Heart left ventricle (tissue), 16 donors: Measurements from ENCODE around the gene LCK. TPM values are rescaled to one million over a fixed set of nuclear protein-coding genes. Genes with fewer than 3 reads are reported as not detected.

Experiments used
- ATAC-seq, 4 donors: fragments of 200-7000 bp; cut with Tn5 transposase; one replicate each; pipeline ENCODE4 v1.9.1; 2020 to 2022; ENCODE audit warnings: moderate library complexity in 4 of 4, mild to moderate bottlenecking in 3 of 4, moderate number of reproducible peaks in 1 of 4
- DNase-seq, 5 donors: peaks; one replicate each; pipeline ENCODE4 v3.0.0-alpha.2; 2020
- H3K27ac ChIP-seq, 12 donors: fragments of 200-600 bp; sonication (generic) in 4 of 12; one replicate each; pipeline versions ENCODE4 v1.5.0 to v1.8.0; 2016 to 2022; ENCODE audit warnings: mild to moderate bottlenecking in 2 of 12
- H3K27me3 ChIP-seq, 9 donors: fragments of 200-600 bp; sonication (generic) in 2 of 9; one replicate each; pipeline versions ENCODE4 v1.5.1 to v1.8.0; 2016 to 2022; ENCODE audit warnings: mild to moderate bottlenecking in 3 of 9
- H3K36me3 ChIP-seq, 9 donors: fragments of 200-600 bp; sonication (generic) in 2 of 9; one replicate each; pipeline versions ENCODE4 v1.5.0 to v1.8.0; 2018 to 2022; ENCODE audit warnings: mild to moderate bottlenecking in 2 of 9
- H3K4me1 ChIP-seq, 12 donors: fragments of 200-600 bp; sonication (generic) in 4 of 12; one replicate each; pipeline versions ENCODE4 v1.5.0 to v1.8.0; 2016 to 2022; ENCODE audit warnings: mild to moderate bottlenecking in 3 of 12
- H3K4me3 ChIP-seq, 12 donors: fragments of 200-600 bp; sonication (generic) in 4 of 12; one replicate each; pipeline versions ENCODE4 v1.5.0 to v1.8.0; 2017 to 2022; ENCODE audit warnings: mild to moderate bottlenecking in 9 of 12, moderate library complexity in 4 of 12
- H3K9me3 ChIP-seq, 12 donors: fragments of 200-600 bp; sonication (generic) in 4 of 12; one replicate each; pipeline versions ENCODE4 v1.5.0 to v1.8.0; 2016 to 2022; ENCODE audit warnings: mild to moderate bottlenecking in 1 of 12
- POLR2A ChIP-seq, 2 donors: fragments of 450-650 bp; IDR thresholded peaks; one replicate each; pipeline ENCODE4 v1.6.1; 2017; ENCODE audit warnings: antibody characterized with exemption in 2 of 2, mild to moderate bottlenecking in 2 of 2, moderate library complexity in 2 of 2
- WGBS, 4 donors: extraction: QIAGEN DNeasy Blood & Tissue Kit in 2 of 4; methylation state at CpG; one replicate each; pipeline versions ENCODE4 v1.1.5 to v1.1.7; 2013 to 2018; 5-methylcytosine and 5-hydroxymethylcytosine counted together
- intact Hi-C, 10 donors: fragments of 100-400 bp; cut with DNase I; formaldehyde crosslinking; loops; one replicate each; pipeline versions ENCODE4 v1.11.1 to v1.14.2; 2022
- polyA plus RNA-seq, 2 donors: library from polyadenylated mRNA; stranded (reverse); fragments of 200-250 nt; gene quantifications; one replicate each; pipeline ENCODE4 v1.2.3, GENCODE V29; 2013
- total RNA-seq, 9 donors: library from RNA; depleted of rRNA in 2 of 9; stranded (reverse); fragments of >200 nt in 2 of 9; fragmentation: NEBNext Ultra II Directional in 3 of 9; extraction: Animal tissue kit (Norgen Biotek cat#: 25700) in 3 of 9; gene quantifications; one replicate each; pipeline versions ENCODE4 v1.1.0 to v1.2.4, GENCODE V29; 2016 to 2023
- TF ChIP-seq, protein P1 (sequence below), 12 donors: fragments of 200-600 bp; sonication (generic) in 4 of 12; IDR thresholded peaks; one replicate each; pipeline versions ENCODE4 v1.5.0 to v1.8.0; 2018 to 2022; ENCODE audit warnings: antibody characterized with exemption in 12 of 12, mild to moderate bottlenecking in 5 of 12
- donor health status: ischemic (EF 13 %, LVEDD 7.1; RV severe dilation, severe dysfunction).
- donor health status: healthy with polysubstance abuse.
- donor health status: DM: no; HTN: yes; CAD: no.
- donor health status: DM: no; HTN: no; CAD: no.
- donor health status: ischemic (EF 25% LVEDD 6.9; RV normal size, moderate dysfunction).
- donor health status: ischemic (EF 25% LVEDD 5.7; RV mildly dilated, moderate dysfunction).
- donor health status: healthy.
- donor health status: DM: yes; HTN: yes; CAD: no.
- donor health status: ischemic (EF 35%, LVEDD 5.7; RV mildly dilated, moderate dysfunction).
- donor health status: nonischemic (EF 11% LVEDD 7.7; RV severe dilation, severe dysfunction).
- donor health status: DM: yes; HTN: yes; CAD: no.
- donor health status: PGD.
- donor health status: ischemic (EF 29% LVEDD 5.4; RV normal size, mild dysfunction).
- donor health status: nonischemic (EF 23%, LVEDD 6.1; RV moderate dilation, normal function).

The LCK gene
- total and polyA plus RNA-seq, 11 donors = 0.34 to 7.6 (median 0.49) TPM; not detected in 3

DNA sequence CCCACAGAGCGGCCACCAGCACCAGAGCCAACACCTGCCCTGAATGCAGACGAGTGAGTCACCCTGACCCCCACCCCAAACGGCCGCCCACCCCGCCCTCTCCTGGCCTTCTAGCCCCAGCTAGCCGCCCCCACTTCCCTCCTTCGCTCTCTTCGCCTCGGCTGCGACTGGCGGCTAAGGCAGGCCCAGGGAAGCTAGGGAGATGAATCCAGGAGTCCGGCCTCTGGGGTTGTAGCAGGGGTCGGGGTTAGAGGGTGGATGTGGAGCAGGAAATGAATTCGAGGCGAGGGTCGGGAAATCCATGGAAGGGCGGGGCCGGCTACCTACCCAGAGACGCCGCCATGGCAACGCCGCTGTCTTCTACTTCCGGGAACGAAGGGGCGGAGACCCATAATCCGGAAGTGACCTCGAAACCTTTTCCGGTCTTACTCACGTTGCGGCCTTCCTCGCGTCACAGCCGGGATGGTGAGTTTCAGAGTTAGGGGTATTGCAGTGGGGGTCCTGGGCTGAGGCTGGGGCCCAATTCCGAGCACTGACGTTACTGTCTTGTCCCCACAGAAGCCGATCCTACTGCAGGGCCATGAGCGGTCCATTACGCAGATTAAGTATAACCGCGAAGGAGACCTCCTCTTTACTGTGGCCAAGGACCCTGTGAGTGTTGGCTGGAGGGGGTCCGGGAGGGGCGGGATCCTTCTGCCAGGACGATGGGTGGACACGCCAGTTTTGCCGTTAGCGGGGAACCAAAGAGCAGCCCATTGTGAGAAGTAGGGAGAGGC lies 28.9 kb upstream of the LCK start, which contains the start of the genes EIF3I and TMEM234:
Gene EIF3I, plus strand, starts transcription at position 428 of the 776 bp plus-strand sequence. Its CDS starts 35 bp downstream, at position 463.
Gene TMEM234, minus strand, starts transcription at position 374 of the 776 bp plus-strand sequence. Its CDS starts 31 bp downstream, at position 343.
- H3K36me3 ChIP-seq = peaks cover 0 to 71% (median 46%) of the 10 kb centered on the region in 9 donors
- peaks cover 13 to 29% (median 25%) of the 10 kb centered on the region in 12 donors for H3K4me1 ChIP-seq
- peak within 1 kb of the TSS; percentile 64 to 95 (median 80) for H3K4me3 ChIP-seq
- 0 to 1% (median 1%) methylated on average over 31 to 46 of the region's 46 CpGs for WGBS, 4 donors
- H3K27ac ChIP-seq = peak within 1 kb of the TSS; percentile 39 to 97 (median 86)
- H3K9me3 ChIP-seq = no peaks in the 10 kb centered on the region
- TF ChIP-seq, protein P1, sequence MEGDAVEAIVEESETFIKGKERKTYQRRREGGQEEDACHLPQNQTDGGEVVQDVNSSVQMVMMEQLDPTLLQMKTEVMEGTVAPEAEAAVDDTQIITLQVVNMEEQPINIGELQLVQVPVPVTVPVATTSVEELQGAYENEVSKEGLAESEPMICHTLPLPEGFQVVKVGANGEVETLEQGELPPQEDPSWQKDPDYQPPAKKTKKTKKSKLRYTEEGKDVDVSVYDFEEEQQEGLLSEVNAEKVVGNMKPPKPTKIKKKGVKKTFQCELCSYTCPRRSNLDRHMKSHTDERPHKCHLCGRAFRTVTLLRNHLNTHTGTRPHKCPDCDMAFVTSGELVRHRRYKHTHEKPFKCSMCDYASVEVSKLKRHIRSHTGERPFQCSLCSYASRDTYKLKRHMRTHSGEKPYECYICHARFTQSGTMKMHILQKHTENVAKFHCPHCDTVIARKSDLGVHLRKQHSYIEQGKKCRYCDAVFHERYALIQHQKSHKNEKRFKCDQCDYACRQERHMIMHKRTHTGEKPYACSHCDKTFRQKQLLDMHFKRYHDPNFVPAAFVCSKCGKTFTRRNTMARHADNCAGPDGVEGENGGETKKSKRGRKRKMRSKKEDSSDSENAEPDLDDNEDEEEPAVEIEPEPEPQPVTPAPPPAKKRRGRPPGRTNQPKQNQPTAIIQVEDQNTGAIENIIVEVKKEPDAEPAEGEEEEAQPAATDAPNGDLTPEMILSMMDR (IDR thresholded peaks at IDR 0.05) = no peak
- TF ChIP-seq POLR2A (IDR thresholded peaks at IDR 0.05) = peak; percentile 58 to 77
- DNase-seq (peak; percentile 94), ATAC-seq (peak; percentile 94 to 97 (median 96))
- H3K27me3 ChIP-seq = no peaks in the 10 kb centered on the region
- intact Hi-C loops = loop anchor here in 5 of 10 donors (5.0 to 10.0 kb wide), 4 partner anchors 70 to 173 kb away; partner anchors contain the start of genes BSDC1 (in 2 of the 5), HDAC1 (in 1 of the 5) and MARCKSL1 (in 1 of the 5)

DNA sequence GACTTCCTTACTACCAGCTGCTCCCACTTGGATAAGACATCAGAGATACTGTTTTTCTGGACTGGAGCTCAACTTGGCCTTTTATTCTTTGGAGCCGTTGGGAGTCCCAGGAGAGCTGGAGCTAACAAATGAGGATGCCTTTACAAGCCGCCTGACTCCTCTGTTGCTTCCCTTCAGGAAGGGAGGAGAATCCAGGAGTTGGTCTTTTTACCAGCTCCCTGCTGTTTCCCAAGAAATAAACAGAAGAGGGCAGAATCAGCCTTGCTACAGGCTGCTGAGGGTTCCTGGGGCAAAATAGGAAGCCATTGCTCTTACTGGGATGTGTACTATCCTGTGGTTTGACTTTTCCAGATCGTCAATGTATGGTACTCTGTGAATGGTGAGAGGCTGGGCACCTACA lies 27.4 kb upstream of the LCK start:
- peak overlapping the region in 7 of 12 donors; percentile 74 to 95 (median 85) for H3K4me3 ChIP-seq
- WGBS, 4 donors = 31 to 59% (median 43%) methylated on average over 3 of the region's 3 CpGs
- H3K27ac ChIP-seq = peak overlapping the region in 9 of 12 donors; percentile 9 to 97 (median 85)
- no peaks in the 10 kb centered on the region for H3K27me3 ChIP-seq
- peak in 1 of 4 donors; percentile 57 for ATAC-seq
- intact Hi-C loops = loop anchor here in 5 of 10 donors (5.0 to 10.0 kb wide), 4 partner anchors 69 to 171 kb away; partner anchors contain the start of genes BSDC1 (in 2 of the 5), HDAC1 (in 1 of the 5) and MARCKSL1 (in 1 of the 5)
- no peaks in the 10 kb centered on the region for H3K9me3 ChIP-seq
- DNase-seq = no peak
- H3K4me1 ChIP-seq = peaks cover 13 to 29% (median 25%) of the 10 kb centered on the region in 12 donors
- peaks cover 0 to 73% (median 55%) of the 10 kb centered on the region in 9 donors for H3K36me3 ChIP-seq
- TF ChIP-seq, protein P1 (IDR thresholded peaks at IDR 0.05) = peak in 4 of 12 donors; percentile 9 to 26 (median 18)
- no peak for TF ChIP-seq POLR2A (IDR thresholded peaks at IDR 0.05)

DNA sequence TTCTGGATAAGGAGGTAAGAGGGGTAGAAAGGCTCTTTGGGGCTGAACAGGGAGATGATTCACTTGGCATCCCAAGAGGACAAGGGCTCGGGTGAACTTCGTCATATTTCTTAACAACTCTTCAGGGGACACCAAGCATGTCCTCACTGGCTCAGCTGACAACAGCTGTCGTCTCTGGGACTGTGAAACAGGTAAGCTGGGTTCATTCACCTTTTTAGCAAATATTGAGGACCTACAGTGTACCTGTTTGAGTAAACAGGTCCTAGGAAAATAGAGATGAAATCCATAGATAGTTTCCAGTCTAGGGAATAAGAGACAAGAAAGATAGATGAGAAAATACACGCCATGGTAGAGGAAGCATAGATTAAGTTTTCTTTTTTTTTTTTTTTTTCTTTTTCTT lies 26.8 kb upstream of the LCK start:
- H3K27me3 ChIP-seq = no peaks in the 10 kb centered on the region
- no peak for ATAC-seq
- no peaks in the 10 kb centered on the region for H3K9me3 ChIP-seq
- H3K4me3 ChIP-seq = peak overlapping the region in 1 of 12 donors; percentile 85
- no peak for DNase-seq
- intact Hi-C loops = loop anchor here in 5 of 10 donors (5.0 to 10.0 kb wide), 4 partner anchors 68 to 171 kb away; partner anchors contain the start of genes BSDC1 (in 2 of the 5), HDAC1 (in 1 of the 5) and MARCKSL1 (in 1 of the 5)
- peak overlapping the region in 4 of 12 donors; percentile 9 to 97 (median 89) for H3K27ac ChIP-seq
- peaks cover 0 to 73% (median 61%) of the 10 kb centered on the region in 9 donors for H3K36me3 ChIP-seq
- TF ChIP-seq, protein P1 (IDR thresholded peaks at IDR 0.05) = no peak
- TF ChIP-seq POLR2A (IDR thresholded peaks at IDR 0.05) = no peak
- H3K4me1 ChIP-seq = peaks cover 13 to 29% (median 25%) of the 10 kb centered on the region in 12 donors
- WGBS, 4 donors = 89 to 91% (median 90%) methylated on average over 4 of the region's 4 CpGs
